CD1c-positive myeloid dendritic cell (primary cell): ENCODE measurements around the gene FBN1.

Experiments
- DNase-seq: peaks from one replicate; pipeline ENCODE4 v3.0.0-alpha.2; 2016; ENCODE audit errors: extremely low spot score

Gene FBN1

GRCh38 chr15:48366584-48367312, 278.8 kb downstream of the FBN1 start:
- DNase-seq = no peak

- no peak for DNase-seq
Measured at GRCh38 chr15:48365575-48365974, 279.9 kb downstream of the FBN1 start.

GRCh38 chr15:48363474-48363873, 282.0 kb downstream of the FBN1 start:
- no peak for DNase-seq

DNA sequence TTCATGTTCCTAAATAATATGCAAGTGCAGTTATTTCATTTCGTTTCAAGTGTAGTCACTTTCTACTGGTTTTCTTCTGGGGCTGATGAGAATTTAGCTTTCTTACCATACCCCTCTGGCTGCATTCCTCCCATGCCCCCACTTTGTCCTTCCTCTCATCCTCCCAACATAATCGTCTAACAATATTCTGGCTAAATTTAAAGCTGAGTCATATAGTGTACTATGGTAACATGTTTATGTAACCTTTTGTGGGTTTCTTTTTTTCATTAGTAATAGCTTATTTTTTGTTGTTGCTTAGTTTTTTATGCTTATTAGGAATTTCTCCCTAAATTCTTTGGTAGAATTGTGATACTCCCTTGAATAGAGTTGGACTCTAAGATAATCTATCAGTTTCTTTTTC, 283.8 kb downstream of the FBN1 start:
- no peak for DNase-seq

DNA sequence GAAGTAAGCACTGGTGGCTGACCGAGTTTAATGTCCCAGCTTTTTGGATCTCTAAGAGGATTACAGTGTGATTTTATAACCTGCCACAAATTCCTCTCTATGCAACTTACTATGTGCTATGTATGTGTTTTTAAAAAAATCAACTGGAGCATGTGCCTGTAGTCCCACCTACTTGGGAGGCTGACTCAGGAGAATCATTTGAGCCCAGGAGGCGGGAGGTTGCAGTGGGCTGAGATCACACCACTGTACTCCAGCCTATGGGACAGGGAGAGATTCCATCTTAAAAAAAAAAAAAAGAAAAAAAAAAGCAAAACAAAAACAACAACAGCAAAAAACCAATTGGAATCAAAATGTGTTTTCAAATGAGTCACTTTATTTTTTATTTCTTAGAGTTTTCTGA, 284.7 kb downstream of the FBN1 start:
- no peak for DNase-seq
